Effector memory CD4-positive, alpha-beta T cell (primary cell): ENCODE measurements around the gene LCN10.
"Not testable (repeated sequence)": the region's sequence is repeated elsewhere in the genome, so short reads cannot be mapped to it uniquely, and the experiment has no call there.

Experiments
- DNase-seq, 3 donors: peaks; one replicate each; pipeline ENCODE4 v3.0.0-alpha.2; 2020
- H3K27ac ChIP-seq: 2 replicates; pipeline ENCODE4 v1.7.0; 2013; ENCODE audit warnings: mild to moderate bottlenecking, low read length, moderate library complexity; ENCODE audit not compliant: insufficient read depth, poor library complexity, severe bottlenecking
- H3K27me3 ChIP-seq: replicated peaks from 2 replicates; pipeline ENCODE4 v1.7.0; 2013; ENCODE audit warnings: mild to moderate bottlenecking, low read length; ENCODE audit not compliant: insufficient read depth, control insufficient read depth, poor library complexity, severe bottlenecking
- H3K36me3 ChIP-seq: 2 replicates; pipeline ENCODE4 v1.7.0; 2013; ENCODE audit warnings: mild to moderate bottlenecking, low read length, moderate library complexity; ENCODE audit not compliant: control insufficient read depth, insufficient read depth
- H3K4me1 ChIP-seq: 2 replicates; pipeline ENCODE4 v1.7.0; 2013; ENCODE audit warnings: low read length, mild to moderate bottlenecking; ENCODE audit not compliant: control insufficient read depth, insufficient read depth, poor library complexity, severe bottlenecking
- H3K4me3 ChIP-seq: 2 replicates; pipeline ENCODE4 v1.7.0; 2013; ENCODE audit warnings: low read length, low read depth, mild to moderate bottlenecking; ENCODE audit not compliant: insufficient read depth, poor library complexity, severe bottlenecking
- H3K9me3 ChIP-seq: 2 replicates; pipeline ENCODE4 v1.7.0; 2013; ENCODE audit warnings: mild to moderate bottlenecking, low read length, moderate library complexity; ENCODE audit not compliant: control insufficient read depth

Gene LCN10

DNA sequence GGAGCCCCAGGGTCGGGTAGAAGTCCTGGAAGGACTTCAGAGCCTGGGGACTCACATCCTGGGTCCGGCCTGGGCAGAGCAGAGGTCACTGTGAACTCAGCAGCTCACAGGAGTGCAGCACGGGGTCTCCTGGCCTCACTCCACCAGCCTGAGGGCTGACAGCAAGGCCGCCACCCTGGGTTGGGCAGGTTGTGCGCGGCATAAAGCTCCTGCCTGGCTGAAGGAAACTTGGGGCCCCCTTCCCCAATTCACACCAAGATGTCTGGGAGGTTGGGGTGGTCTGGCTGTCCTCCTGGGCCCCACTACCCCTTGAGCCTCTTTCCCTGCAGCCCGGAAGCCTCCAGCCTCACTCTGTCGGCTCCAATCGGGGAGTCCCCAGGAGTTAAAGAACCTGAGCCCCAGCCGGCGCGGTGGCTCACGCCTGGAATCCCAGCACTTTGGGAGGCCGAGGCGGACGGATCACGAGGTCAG, 19.5 kb upstream of the LCN10 start:
- no peak for DNase-seq
- Histone ChIP-seq H3K9me3 (no peaks in the 10 kb centered on the region), H3K4me1 (peaks cover 4% of the 10 kb centered on the region), H3K27me3 (no peaks in the 10 kb centered on the region), H3K36me3 (no peaks in the 10 kb centered on the region), H3K27ac (no peak overlapping the region), H3K4me3 (no peak overlapping the region)

DNA sequence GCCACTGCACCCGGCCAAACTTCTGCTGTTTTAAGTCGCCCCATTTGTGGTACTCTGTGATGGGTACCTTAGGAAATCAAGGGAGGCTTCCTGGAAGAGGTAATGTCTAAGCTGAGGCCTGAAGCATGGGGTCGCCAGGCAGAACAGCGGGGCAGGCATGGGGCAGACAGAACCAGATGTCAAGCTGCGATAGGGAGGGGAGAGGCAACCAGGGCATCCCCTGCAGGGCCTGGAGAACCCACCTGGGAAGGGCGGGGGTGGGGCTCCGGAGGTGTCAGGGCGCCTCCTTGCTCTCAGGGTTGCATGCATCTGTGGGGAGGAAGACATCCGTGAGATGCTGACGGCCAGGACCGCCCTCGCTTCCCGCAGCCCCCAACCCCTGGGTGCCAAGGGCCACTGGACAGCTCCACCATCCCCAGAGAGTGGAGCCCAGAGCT, 18.8 kb upstream of the LCN10 start:
- Histone ChIP-seq H3K4me1 (no peaks in the 10 kb centered on the region), H3K27me3 (no peaks in the 10 kb centered on the region), H3K9me3 (no peaks in the 10 kb centered on the region), H3K36me3 (no peaks in the 10 kb centered on the region), H3K4me3 (no peak overlapping the region), H3K27ac (no peak overlapping the region)
- no peak for DNase-seq

DNA sequence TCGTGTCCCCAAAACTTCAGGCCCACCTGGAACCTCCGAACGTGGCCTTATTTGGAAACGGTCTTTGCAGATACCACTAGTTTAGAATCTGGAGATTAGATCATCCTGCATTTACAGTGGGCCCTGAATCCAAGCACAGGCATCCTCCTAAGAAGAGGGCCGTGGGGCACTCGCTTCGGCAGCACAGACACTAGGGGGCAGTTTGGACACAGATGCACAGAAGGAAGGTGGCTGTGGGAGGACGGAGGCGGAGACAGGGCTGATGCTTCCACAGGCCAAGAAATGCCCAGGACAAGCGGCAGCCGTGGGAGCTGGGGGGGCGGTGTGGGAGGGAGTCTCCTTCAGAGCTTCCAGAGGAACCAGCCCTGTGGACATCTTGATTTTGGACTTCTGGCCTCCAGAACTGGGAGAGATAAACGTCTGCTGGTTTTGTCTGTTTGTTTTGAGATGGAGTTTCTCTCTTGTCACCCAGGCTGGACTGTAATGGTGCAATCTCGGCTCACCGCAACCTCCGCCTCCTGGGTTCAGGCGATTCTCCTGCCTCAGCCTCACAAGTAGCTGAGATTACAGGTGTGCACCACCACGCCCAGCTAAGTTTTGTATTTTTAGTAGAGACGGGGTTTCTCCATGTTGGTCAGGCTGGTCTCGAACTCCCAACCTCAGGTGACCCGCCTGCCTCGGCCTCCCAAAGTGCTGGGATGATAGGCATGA, 18.2 kb upstream of the LCN10 start:
- not testable (repeated sequence) for DNase-seq, H3K4me1 ChIP-seq, H3K27ac ChIP-seq, H3K36me3 ChIP-seq, H3K4me3 ChIP-seq, H3K9me3 ChIP-seq, H3K27me3 ChIP-seq

DNA sequence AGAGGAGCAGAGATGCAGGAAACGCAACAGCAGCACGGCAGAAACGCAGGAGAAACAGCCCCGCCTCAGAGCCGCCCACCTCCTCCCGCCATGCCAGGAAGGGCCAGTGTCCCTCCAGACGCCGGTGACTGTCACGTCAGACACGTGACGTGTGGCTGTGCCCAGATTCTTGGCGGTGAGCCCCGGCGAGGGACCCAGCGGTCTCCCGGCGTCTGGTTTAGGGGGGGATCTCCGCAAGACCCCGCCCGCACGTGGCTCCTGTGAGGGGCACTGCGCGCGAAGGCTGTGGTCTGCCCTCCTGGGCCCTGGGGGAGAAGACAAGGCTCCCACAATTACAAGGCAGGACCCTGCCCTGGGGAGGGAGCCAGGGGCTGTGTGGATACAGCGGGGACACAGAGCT, 17.7 kb upstream of the LCN10 start:
- no peak for DNase-seq
- no peaks in the 10 kb centered on the region for H3K4me1 ChIP-seq
- H3K4me3 ChIP-seq, result no peak overlapping the region
- H3K27me3 ChIP-seq, result no peaks in the 10 kb centered on the region
- no peaks in the 10 kb centered on the region for H3K9me3 ChIP-seq
- no peaks in the 10 kb centered on the region for H3K36me3 ChIP-seq
- H3K27ac ChIP-seq, result no peak overlapping the region

DNA sequence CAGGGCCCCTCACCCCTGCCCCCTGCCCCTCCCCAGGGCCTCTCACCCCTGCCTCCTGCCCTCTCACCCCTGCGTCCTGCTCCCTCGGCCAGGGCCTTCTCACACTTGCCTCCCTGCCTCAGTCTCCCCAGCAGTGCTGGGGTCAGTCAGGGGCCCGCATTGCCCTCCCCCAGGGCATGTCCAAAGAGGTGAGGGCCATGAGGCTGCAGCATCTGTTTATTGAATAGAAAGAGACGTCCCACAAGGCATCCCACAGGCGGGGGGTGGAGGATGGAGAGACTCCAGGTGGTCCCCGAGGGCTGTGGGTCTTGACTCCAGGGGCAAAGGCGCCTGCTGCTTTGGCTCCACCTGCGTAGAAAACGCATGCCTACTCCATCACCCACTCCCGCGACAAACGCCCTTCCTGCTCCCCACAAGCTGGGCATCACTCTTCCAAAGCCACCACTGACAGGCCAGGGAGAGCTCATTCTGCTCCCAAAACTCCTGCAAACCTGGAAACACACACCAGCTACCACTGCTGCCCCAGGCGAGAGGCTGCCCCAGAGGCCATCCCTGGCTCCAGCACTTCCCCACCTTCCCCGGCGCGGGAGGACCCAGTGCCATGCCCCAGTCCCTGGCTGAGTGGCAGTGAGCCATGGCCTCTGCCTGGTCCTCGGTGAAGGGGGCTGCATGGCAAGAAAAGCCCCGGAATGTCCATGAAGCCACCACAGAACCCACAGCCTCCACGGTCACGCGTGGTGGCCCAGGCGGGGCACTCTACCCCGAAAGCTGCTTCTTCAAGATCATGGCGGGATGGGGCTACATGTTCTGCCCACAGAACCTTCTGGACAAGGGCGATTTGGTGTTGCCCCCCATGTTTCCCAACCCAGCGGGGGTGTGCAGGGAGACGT, 16.9 kb upstream of the LCN10 start:
- no peaks in the 10 kb centered on the region for H3K27me3 ChIP-seq
- no peak overlapping the region for H3K4me3 ChIP-seq
- H3K4me1 ChIP-seq, result no peaks in the 10 kb centered on the region
- DNase-seq, result no peak
- no peak overlapping the region for H3K27ac ChIP-seq
- no peaks in the 10 kb centered on the region for H3K36me3 ChIP-seq
- H3K9me3 ChIP-seq, result no peaks in the 10 kb centered on the region

DNA sequence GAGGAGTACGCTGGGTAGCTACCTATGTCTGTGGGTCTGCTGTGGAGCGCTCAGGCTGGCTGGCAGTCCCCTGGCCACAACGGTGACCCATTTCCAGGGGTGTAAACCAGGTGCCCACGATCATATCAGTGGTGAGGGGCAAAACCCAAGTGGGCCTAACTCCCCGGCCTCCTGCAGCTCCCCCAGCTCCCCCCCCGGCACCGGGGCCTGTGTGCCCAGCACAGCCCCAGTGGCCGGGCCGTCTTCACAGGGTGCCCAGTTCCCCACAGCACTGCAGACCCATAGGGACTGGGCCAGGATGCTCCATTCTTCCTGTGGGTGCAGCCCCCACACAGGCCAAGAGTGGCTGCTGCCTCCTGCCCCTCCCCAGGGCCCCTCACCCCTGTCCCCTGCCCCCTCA, 16.3 kb upstream of the LCN10 start:
- Histone ChIP-seq H3K27me3 (no peaks in the 10 kb centered on the region), H3K9me3 (no peaks in the 10 kb centered on the region), H3K4me1 (no peaks in the 10 kb centered on the region), H3K4me3 (no peak overlapping the region), H3K27ac (no peak overlapping the region), H3K36me3 (no peaks in the 10 kb centered on the region)
- DNase-seq, result no peak

DNA sequence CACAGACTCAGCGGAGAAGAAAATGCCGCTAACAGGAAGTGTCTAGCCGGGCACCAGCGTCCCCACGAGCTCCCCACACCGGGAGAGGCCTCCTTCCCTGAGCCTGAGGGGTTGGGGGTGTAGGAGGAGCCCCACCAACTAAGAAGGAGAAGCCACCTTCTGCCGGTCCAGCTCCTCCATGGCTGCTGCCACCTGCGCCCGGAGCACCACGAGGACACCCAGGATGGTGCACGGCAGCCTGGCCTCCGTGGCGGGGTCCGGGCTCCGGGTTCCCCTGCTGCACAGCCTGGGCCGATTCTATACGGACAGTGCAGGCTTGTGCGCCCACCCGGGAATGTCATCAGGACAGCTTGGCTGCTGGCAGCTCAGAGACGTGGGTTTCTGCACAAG, 15.0 kb upstream of the LCN10 start:
- Histone ChIP-seq H3K9me3 (no peaks in the 10 kb centered on the region), H3K27ac (no peak overlapping the region), H3K4me1 (no peaks in the 10 kb centered on the region), H3K27me3 (no peaks in the 10 kb centered on the region), H3K36me3 (no peaks in the 10 kb centered on the region), H3K4me3 (no peak overlapping the region)
- no peak for DNase-seq

DNA sequence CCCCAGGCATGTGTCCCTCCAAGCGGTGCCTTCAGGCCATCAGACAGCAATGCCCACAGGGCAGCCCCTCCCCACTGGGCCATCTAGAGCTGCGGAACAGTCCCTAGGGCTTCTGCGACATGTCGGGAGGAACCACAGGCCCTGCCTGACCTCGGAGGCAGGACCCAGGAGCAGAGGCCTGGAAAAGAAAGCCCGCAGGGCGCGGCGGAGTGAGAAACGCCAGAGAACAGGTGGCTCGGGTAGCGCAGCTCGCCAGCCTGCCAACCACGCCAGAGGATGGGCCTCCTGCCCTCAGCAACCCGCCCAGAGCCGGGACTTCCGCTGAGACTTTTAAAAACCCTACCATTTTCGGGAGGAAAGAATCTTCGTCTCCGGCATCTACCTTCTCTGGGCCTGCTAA, 14.6 kb upstream of the LCN10 start:
- no peaks in the 10 kb centered on the region for H3K27me3 ChIP-seq
- H3K27ac ChIP-seq, result no peak overlapping the region
- H3K4me3 ChIP-seq, result no peak overlapping the region
- no peaks in the 10 kb centered on the region for H3K9me3 ChIP-seq
- no peaks in the 10 kb centered on the region for H3K36me3 ChIP-seq
- H3K4me1 ChIP-seq, result no peaks in the 10 kb centered on the region
- DNase-seq, result no peak

DNA sequence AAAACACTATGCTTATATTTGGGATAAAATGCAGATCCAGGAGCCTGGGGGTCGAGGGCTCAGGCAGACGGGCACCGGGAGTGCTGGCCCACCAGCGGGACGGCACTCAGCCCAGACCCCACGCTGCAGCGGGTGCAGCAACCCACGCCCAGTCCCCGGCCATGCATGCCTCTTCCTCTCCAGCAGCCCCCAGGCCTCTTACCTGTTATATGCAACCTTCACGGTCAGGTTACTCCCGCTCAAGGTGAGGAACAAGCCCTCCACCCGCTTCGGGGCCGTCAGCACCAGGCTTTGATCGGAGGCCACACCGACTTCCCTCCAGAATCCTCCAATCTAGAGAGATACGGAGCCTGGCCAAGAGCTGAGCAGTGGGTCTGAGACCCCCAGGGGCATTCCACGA, 14.1 kb upstream of the LCN10 start:
- no peaks in the 10 kb centered on the region for H3K27me3 ChIP-seq
- no peaks in the 10 kb centered on the region for H3K36me3 ChIP-seq
- DNase-seq, result no peak
- no peaks in the 10 kb centered on the region for H3K4me1 ChIP-seq
- H3K9me3 ChIP-seq, result no peaks in the 10 kb centered on the region
- no peak overlapping the region for H3K27ac ChIP-seq
- no peak overlapping the region for H3K4me3 ChIP-seq

DNA sequence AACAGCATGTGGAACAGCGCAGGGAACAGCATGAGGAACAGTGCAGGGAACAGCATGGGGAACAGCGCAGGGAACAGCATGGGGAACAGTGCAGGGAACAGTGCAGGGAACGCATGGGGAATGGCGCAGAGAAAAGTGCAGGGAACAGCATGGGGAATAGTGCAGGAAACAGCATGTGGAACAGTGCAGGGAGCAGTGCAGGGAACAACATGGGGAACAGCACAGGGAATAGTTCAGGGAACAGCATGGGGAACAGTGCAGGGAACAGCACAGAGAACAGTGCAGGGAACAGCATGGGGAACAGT, 13.3 kb upstream of the LCN10 start:
- H3K9me3 ChIP-seq, result no peaks in the 10 kb centered on the region
- H3K36me3 ChIP-seq, result no peaks in the 10 kb centered on the region
- H3K27ac ChIP-seq, result no peak overlapping the region
- no peaks in the 10 kb centered on the region for H3K4me1 ChIP-seq
- no peak overlapping the region for H3K4me3 ChIP-seq
- no peak for DNase-seq
- H3K27me3 ChIP-seq, result no peaks in the 10 kb centered on the region
